Adrenal gland (tissue), 5 donors: ENCODE data around the gene SLC12A5.

ENCODE experiments used
- POLR2A ChIP-seq, 2 donors: fragments of 450-650 bp; IDR thresholded peaks; one replicate each; pipeline ENCODE4 v1.6.1; 2017; ENCODE audit warnings: antibody characterized with exemption in 2 of 2, mild to moderate bottlenecking in 2 of 2, moderate library complexity in 1 of 2
- TF ChIP-seq, protein P1 (sequence below), 6 experiments: fragments of 450-650 bp in 4 of 6; fragments of 200-600 bp in 2 of 6; sonication (generic) in 1 of 6; IDR thresholded peaks; 1 replicate in 5 of 6; 2 replicates in 1 of 6; pipeline versions ENCODE4 v1.5.1 to v1.8.0; 2016 to 2021; ENCODE audit warnings: antibody characterized with exemption in 6 of 6, mild to moderate bottlenecking in 2 of 6, moderate library complexity in 1 of 6
- donor health status: DM: no; HTN: no; CAD: no.

GRCh38 chr20:46057856-46058598, 29.0 kb downstream of the SLC12A5 start:
- TF ChIP-seq, protein P1, sequence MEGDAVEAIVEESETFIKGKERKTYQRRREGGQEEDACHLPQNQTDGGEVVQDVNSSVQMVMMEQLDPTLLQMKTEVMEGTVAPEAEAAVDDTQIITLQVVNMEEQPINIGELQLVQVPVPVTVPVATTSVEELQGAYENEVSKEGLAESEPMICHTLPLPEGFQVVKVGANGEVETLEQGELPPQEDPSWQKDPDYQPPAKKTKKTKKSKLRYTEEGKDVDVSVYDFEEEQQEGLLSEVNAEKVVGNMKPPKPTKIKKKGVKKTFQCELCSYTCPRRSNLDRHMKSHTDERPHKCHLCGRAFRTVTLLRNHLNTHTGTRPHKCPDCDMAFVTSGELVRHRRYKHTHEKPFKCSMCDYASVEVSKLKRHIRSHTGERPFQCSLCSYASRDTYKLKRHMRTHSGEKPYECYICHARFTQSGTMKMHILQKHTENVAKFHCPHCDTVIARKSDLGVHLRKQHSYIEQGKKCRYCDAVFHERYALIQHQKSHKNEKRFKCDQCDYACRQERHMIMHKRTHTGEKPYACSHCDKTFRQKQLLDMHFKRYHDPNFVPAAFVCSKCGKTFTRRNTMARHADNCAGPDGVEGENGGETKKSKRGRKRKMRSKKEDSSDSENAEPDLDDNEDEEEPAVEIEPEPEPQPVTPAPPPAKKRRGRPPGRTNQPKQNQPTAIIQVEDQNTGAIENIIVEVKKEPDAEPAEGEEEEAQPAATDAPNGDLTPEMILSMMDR (IDR thresholded peaks at IDR 0.05) = peak; percentile 9 to 53 (median 27)
- no peak for TF ChIP-seq POLR2A (IDR thresholded peaks at IDR 0.05)
